Stimulated activated CD4-positive, alpha-beta T cell treated with anti-CD3 and anti-CD28 coated beads, Interleukin-1b, Interleukin-23, amount 100 ng/mL, for 1 hour (primary cell): ENCODE measurements around the gene CD8A.

ENCODE experiments used
- DNase-seq, 2 donors: peaks; one replicate each; pipeline ENCODE4 v3.0.0-alpha.2; 2020; ENCODE audit warnings: low read depth in 2 of 2

The CD8A gene

GRCh38 chr2:86808315-86809161 lies 17.8 kb upstream of the CD8A start:
- DNase-seq: peak; percentile 78 to 93

DNA sequence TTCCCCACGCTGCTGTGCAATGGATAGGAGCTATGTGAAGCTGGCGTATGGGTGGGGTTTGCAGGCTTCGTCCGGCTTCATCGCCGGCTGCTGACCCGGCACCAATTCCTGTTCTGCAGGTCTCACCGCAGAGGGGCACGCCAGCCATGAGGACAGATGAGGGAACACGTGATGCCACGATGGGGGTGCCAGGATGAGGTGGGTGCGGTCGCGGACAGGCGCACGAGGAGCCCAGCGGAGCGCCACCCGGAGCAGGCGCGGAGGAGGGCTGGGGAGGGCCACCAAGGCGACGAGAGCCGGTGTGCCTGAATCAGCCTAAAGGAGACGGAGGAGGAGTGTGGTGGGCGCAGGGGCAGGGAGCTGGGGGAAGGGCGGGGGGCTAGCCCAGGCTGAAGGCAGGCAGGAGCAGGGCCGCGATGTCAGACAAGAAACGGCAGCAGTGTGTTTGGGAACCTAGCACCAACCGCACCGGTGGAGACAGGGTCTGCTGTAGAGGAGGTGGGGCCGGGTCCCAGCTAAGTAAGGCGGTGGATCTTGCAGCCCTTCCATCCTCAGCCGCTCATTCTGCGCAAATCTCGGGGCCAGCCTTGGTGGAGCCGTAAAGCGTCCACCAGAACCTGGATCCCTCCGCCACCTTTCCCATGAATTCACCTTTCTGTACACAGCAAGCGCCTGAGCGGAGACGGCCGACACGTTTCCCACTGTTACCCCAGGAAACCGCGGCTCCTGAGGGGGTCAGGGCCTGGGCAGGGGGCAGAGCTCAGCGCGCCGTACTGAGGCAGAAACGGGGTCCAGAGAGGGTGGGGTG lies 17.0 kb upstream of the CD8A start:
- no peak for DNase-seq

DNA sequence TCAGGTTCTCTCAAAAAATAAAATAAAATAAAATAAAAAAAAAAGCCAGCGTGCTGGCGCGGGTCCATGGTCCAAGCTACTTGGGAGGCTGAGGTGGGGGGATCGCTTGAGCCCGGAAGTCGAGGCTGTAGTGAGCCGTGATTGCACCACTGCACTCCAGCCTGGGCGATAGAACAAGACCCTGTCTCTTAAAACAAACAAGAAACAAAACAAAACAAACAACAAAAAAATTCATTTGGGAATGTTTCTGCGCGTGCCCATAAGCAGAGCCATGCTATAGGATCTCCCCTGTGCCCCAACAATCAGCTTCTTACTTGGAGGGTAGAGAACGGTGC lies 16.4 kb upstream of the CD8A start:
- no peak for DNase-seq

DNA sequence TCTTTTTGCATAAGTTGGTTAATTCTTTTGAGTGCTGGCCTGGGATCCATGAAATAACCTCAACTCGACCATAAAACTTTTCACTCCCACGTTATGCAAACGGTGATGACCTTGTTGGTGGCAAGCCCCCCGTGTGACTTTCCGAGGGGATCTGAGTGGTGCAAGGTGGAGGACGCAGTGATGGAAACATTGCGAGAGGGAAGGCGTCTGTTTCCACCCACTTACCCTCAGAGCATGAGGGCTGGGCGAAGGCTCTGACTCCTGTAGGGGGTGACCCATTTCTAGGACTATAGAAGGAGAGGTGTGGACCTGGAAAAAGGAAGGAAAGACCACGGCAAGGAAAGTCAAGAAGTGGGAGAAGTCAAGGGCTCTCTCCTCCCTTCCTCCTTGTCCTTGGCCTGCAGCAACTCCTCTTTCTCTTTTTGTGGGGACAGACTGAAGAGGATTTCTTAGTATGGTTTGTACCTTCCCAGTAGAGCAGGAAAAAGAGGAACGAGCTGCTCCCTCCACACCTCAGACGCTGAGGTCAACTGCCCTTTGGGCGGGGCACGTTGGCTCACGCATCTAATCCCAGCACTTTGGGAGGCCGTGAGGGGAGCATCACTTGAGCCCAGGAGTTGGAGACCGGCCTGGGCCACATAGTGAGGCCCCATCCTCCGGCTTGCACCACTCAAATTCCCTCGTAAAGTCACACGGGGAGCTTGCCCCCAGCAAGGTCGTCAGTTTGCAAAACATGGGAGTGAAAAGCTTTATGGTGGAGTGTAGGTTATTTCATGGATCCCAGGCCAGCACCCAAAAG lies 15.5 kb upstream of the CD8A start:
- no peak for DNase-seq

DNA sequence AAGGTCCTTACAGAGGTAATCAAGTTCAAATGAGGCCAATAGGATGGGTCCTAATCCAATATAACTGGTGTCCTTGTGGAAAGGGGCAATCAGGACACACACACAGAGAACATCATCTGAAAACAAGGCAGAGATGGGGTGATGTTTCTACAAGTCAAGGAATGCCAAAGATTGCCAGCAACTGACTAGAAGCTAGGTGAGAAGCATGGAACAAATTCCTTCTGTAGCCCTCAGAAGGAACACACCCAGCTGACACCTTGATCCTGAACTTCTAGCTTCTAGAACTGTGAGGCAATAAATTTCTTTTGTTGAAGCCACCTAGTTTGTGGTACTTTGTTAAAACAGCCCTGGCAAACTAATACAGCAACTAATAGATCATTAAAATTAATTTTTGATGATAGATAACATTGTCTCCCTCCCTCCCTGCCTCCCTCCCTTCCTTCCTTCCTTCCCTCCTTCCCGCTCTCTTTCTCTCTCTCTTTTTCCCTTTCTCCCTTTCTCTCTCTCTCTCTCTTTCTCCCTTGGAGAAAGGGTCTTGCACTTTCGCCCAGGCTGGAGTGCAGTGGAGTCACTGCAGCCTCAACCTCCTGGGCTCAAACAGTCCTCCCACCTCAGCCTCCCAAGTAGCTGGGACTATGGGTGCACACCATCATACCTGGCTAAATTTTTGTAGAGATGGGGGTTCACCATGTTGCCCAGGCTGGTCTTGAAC lies 10.3 kb upstream of the CD8A start:
- no peak for DNase-seq

- no peak for DNase-seq
These were observed 4.1 kb upstream of the CD8A start for GRCh38 chr2:86794861-86795260.

DNA sequence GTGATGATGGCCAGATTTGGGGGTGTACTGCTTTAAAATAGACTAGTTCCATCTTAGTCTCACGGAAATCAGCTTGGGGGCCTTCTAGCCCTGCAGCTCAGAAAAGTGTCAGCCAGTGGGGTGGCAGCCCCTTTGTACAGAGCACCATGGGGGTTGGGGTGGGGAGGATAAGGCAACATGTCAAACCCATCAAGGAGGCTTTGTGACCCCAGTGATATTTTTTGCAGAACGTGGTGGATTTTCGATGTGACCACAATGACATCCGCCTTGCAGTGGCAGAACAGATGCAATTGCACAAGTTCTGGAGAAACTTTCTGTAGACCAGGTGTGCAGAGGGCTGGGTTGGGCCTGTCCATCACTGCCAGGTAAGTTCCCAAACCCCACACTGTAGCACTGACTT lies 3.0 kb upstream of the CD8A start:
- no peak for DNase-seq

DNA sequence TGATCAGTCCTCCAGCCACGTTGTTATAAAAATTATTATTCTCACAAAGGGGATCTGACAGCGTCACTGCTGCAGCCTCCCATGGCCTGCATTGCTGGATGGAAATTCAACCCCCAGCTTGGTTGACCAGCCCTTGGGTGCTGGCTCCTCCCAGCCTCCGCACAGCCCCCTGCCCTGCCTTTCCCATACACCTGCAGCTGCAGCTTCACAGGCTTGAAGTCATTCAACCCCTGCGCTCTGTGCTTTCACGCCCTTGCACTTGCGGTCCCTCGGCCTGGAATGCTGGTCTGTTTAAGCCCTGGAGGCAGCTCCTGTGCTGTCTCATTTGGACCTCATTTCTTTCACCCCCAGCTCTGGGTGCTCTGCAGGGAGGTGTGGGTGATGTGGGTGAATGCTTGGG lies 860 bp upstream of the CD8A start:
- DNase-seq: no peak

DNA sequence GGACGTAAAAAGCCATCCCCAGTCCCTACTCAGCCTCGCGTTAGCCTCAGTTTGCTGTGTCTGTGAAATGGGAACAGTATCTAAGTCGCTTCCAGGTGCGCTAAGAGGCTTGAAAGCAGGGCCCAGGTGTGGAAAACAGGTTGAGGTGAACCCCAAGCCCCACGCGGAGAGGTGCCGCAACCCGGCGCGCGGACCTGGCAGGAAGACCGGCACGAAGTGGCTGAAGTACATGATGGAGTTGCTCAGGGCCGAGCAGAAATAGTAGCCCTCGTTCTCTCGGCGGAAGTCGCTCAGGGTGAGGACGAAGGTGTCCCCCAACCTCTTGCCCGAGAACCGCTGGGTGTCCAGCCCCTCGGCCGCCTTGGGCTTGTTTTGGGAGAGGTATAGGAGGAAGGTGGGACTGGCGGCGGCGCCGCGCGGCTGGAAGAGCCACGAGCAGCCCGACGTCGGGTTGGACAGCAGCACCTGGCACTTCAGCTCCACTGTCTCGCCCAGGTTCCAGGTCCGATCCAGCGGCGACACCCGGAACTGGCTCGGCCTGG lies 508 bp downstream of the CD8A start:
- no peak for DNase-seq

DNA sequence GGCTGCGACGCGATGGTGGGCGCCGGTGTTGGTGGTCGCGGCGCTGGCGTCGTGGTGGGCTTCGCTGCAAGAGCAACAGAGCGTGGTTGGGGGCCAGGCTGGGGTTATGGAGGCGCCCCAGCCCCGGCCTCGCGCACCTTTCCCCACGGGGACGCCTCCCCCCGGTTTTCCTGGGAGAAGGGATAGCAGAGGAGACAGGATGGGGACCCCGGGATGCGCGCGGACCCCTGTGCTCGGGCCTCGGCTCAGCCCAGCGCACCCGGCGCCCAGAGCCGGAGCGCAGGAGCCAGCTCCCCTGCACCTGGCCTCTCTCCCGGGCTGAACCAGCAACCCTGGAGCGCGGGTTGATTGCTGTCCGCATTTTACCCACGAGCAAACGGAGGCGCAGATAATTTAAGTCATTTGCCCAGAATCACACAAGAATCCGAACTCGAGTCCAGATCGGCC lies 1.0 kb downstream of the CD8A start:
- DNase-seq: no peak

DNA sequence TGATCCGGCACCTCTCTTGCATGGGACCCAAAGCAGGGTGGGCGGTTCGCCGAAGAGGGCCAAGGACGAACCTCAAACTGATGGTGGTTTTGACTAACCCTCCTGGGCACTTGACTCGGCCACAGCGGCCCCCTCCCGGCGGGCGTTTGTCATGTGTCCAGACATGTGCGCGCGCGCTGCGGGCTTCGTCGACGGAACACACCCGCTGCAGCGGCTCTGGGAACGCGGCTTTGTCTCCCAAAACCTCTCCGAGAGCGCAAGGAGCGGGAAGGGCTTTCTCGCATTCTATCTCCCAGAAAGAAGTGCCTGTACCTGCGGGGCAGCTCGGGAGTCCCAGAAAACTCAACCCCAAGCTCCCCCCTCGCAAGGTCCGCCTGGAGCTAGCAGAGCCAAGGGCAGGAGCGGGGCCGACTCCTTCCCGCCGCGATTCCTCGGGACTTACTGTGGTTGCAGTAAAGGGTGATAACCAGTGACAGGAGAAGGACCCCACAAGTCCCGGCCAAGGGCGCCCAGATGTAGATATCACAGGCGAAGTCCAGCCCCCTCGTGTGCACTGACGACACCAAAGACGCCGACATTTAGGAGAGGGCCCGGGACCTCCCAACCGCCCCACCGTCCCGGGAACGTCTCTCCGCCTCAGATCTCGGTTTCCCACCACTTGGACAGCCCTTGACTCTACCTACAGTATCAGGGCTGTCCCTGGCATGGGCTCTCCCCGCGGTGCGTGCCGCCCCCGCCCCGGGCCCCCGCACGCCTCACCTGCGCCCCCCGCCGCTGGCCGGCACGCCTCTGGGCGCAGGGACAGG lies 1.6 kb downstream of the CD8A start:
- no peak for DNase-seq

- no peak for DNase-seq
These were observed 2.5 kb downstream of the CD8A start for GRCh38 chr2:86788165-86788564.

DNA sequence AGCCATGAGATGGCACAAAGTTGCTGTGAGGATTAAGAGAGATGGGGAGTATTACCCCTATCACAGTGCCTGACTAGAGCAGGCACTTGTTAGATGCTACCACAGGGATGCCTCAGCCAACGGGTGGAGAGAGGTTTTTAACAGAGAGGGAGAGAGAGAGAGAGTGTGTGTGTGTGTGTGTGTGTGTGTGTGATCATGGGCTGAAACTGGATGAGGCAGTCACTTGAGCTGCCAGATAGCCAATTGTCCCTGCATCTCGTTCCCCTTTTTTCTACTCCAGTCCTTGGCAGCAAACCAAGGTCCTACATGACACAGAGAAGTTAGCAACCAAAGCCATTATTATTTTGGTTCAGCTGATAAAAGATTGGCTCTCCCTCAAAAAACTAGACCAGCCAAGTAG lies 3.0 kb downstream of the CD8A start:
- no peak for DNase-seq

GRCh38 chr2:86786001-86786536 lies 4.6 kb downstream of the CD8A start:
- no peak for DNase-seq

GRCh38 chr2:86785456-86785855 lies 5.3 kb downstream of the CD8A start:
- no peak for DNase-seq

GRCh38 chr2:86783615-86784339 lies 6.9 kb downstream of the CD8A start:
- no peak for DNase-seq

DNA sequence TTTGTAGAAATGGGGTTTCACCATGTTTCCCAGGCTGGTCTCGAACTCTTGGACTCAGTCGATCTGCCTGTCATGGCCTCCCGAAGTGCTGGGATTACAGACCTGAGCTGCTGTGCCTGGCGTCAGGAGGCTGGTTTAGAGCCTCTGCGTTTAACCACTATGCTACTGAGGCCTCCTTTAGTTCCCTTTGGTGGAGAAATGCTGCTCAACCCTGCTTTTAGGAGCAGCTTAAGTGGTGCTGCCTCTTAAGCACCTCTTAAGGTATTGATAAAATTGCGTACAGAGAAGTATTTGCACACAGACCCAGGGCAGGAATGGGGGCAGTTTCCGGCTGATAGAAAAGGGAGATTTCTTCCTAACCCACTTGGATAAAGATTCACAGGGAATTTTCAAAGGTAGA lies 8.0 kb downstream of the CD8A start:
- no peak for DNase-seq

GRCh38 chr2:86781363-86781762 lies 9.3 kb downstream of the CD8A start:
- no peak for DNase-seq

DNA sequence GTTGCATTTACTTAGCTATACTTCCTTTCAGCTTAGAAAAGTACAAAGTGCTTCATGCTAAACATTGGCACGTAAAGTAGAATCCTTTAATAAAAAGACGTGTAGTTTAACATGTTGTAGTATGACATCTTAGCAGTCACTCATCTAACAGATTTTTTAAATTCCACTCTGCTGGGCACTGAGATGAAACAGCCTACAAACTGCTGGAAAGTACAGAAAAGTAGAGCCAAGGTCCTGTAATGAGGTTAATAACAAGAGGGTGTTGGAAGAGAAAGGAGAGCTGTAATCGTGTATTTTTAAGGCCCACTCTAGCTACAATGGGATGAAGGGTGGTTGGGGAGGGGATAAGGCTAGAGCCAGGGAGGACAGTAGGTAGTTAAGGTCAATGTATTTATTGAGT lies 10.7 kb downstream of the CD8A start:
- no peak for DNase-seq

DNA sequence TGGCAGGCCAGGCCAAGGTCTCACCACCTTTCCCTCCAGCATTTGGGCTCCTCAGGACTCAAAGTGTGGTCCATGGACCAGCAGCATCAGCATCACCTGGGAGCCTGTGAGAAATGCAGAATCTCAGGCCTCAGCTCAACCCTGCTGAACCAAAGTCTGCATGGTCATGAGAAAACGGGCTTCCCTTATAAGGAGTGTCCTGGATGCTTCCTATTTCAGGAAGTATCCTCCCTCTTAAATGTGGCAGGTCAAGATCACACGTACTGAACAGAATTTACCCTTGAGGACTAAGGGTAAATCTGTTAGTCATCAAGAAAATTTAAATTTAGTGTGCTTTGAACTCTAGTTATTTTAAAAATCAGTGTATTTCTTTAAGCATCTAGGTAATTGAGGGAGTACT lies 11.8 kb downstream of the CD8A start:
- DNase-seq: no peak
